ENCODE data around the gene HOXC4. TPM values are rescaled to one million over a fixed set of nuclear protein-coding genes. Genes with fewer than 3 reads are reported as not detected.

Gene HOXC4
- total and polyA plus RNA-seq, 4 donors = 0.02 TPM; not detected in 3

DNA sequence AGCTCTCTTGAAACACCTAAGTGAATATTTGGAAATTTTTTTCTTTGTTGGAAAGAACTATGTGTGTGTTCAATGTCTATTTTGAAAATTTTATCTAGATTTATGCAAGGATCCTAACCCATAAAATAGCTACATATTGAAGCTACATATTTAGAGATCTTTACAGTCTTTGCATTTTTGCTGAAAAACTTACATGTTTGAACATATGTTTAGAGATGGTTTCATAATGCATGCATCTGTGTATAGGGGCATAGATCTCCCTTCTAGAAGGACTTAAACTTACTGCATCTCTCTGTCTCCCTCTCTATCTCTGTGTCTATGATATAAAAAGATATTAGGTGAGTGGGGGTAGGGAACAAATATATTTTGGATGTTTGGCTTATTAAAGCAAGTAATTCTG, 8.2 kb upstream of the HOXC4 start:
- H3K27me3 ChIP-seq (ENCODE audit: control insufficient read depth in 4 of 4, insufficient read depth in 4 of 4, low read length in 3 of 4) = peaks cover 10 to 38% (median 21%) of the 10 kb centered on the region in 4 donors
- no peak overlapping the region for H3K4me3 ChIP-seq (ENCODE audit: low read depth in 1 of 3, low read length in 3 of 3)
- no peak overlapping the region for H3K9ac ChIP-seq (ENCODE audit: low read depth in 1 of 2, low read length in 2 of 2)
- no peak overlapping the region for H3K27ac ChIP-seq (ENCODE audit: low read depth in 1 of 2, low read length in 2 of 2)
- no peaks in the 10 kb centered on the region for H3K9me3 ChIP-seq (ENCODE audit: control insufficient read depth in 4 of 4, low read length in 3 of 4)
- H3K36me3 ChIP-seq (ENCODE audit: control insufficient read depth in 4 of 4, insufficient read depth in 3 of 4, low read depth in 1 of 4, low read length in 3 of 4) = no peaks in the 10 kb centered on the region
- TF ChIP-seq RXRA (IDR thresholded peaks at IDR 0.05) = no peak
- TF ChIP-seq HNF4G (IDR thresholded peaks at IDR 0.05) = no peak
- no peak for TF ChIP-seq JUND (IDR thresholded peaks at IDR 0.05)
- no peak for TF ChIP-seq SP1 (IDR thresholded peaks at IDR 0.05)
- TF ChIP-seq, protein P1, sequence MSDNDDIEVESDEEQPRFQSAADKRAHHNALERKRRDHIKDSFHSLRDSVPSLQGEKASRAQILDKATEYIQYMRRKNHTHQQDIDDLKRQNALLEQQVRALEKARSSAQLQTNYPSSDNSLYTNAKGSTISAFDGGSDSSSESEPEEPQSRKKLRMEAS (IDR thresholded peaks at IDR 0.05) = no peak
- no peak for TF ChIP-seq RAD21 (IDR thresholded peaks at IDR 0.05)
- no peak for TF ChIP-seq TAF1 (conservative IDR thresholded peaks at IDR 0.05)
- TF ChIP-seq, protein P2, sequence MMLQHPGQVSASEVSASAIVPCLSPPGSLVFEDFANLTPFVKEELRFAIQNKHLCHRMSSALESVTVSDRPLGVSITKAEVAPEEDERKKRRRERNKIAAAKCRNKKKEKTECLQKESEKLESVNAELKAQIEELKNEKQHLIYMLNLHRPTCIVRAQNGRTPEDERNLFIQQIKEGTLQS (IDR thresholded peaks at IDR 0.05) = no peak
- TF ChIP-seq HNF4A (conservative IDR thresholded peaks at IDR 0.05) = no peak
- TF ChIP-seq, protein P3, sequence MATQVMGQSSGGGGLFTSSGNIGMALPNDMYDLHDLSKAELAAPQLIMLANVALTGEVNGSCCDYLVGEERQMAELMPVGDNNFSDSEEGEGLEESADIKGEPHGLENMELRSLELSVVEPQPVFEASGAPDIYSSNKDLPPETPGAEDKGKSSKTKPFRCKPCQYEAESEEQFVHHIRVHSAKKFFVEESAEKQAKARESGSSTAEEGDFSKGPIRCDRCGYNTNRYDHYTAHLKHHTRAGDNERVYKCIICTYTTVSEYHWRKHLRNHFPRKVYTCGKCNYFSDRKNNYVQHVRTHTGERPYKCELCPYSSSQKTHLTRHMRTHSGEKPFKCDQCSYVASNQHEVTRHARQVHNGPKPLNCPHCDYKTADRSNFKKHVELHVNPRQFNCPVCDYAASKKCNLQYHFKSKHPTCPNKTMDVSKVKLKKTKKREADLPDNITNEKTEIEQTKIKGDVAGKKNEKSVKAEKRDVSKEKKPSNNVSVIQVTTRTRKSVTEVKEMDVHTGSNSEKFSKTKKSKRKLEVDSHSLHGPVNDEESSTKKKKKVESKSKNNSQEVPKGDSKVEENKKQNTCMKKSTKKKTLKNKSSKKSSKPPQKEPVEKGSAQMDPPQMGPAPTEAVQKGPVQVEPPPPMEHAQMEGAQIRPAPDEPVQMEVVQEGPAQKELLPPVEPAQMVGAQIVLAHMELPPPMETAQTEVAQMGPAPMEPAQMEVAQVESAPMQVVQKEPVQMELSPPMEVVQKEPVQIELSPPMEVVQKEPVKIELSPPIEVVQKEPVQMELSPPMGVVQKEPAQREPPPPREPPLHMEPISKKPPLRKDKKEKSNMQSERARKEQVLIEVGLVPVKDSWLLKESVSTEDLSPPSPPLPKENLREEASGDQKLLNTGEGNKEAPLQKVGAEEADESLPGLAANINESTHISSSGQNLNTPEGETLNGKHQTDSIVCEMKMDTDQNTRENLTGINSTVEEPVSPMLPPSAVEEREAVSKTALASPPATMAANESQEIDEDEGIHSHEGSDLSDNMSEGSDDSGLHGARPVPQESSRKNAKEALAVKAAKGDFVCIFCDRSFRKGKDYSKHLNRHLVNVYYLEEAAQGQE (IDR thresholded peaks at IDR 0.05) = no peak
- no peak for TF ChIP-seq YY1 (IDR thresholded peaks at IDR 0.05)
- no peak for TF ChIP-seq GABPA (IDR thresholded peaks at IDR 0.05 in 1 of 2, conservative IDR thresholded peaks at IDR 0.05 in 1 of 2)
- TF ChIP-seq, protein P4, sequence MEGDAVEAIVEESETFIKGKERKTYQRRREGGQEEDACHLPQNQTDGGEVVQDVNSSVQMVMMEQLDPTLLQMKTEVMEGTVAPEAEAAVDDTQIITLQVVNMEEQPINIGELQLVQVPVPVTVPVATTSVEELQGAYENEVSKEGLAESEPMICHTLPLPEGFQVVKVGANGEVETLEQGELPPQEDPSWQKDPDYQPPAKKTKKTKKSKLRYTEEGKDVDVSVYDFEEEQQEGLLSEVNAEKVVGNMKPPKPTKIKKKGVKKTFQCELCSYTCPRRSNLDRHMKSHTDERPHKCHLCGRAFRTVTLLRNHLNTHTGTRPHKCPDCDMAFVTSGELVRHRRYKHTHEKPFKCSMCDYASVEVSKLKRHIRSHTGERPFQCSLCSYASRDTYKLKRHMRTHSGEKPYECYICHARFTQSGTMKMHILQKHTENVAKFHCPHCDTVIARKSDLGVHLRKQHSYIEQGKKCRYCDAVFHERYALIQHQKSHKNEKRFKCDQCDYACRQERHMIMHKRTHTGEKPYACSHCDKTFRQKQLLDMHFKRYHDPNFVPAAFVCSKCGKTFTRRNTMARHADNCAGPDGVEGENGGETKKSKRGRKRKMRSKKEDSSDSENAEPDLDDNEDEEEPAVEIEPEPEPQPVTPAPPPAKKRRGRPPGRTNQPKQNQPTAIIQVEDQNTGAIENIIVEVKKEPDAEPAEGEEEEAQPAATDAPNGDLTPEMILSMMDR (IDR thresholded peaks at IDR 0.05; ENCODE audit: low read depth, low read length, missing input control) = no peak
- TF ChIP-seq NR2F2 (IDR thresholded peaks at IDR 0.05) = no peak
- H3K4me1 ChIP-seq (ENCODE audit: control insufficient read depth in 4 of 4, insufficient read depth in 4 of 4, low read length in 3 of 4) = no peaks in the 10 kb centered on the region
- no peak for DNase-seq (ENCODE audit: low spot score)

DNA sequence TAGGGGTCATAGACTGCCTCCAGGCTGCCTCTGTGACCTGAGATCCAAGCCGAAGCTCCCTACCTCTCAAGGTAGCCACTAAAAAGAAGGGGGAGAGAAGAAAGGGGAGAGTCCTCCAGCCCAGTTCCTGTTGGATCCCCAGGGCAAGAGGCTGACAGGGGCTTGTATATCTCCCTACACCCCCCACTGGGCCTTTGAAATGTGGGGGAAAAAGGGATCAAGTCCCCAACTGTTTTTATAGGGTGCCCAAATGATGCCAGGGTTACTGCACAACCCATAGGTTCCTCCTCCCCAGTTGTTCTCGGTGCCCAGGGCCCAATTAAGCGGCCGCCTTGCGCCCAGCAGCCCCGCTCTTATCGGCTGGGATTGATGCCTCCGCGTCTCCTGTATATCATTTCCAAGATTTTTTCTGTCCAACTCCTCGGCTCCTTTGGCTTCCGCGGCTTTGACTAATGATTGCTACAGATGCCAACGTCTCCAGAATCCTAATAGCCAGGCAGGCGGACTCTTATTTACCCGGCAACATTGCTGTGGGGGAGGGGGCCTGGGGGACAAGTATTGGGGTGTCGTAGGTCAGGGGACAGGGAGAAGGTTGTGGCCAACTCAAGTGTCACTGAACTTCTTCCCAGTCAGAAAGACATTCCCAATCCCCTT, 7.6 kb upstream of the HOXC4 start:
- H3K27ac ChIP-seq (ENCODE audit: low read depth in 1 of 2, low read length in 2 of 2) = no peak overlapping the region
- TF ChIP-seq, protein P2 (IDR thresholded peaks at IDR 0.05) = no peak
- TF ChIP-seq TAF1 (conservative IDR thresholded peaks at IDR 0.05) (no peak), EGR1 (IDR thresholded peaks at IDR 0.05; ENCODE audit: low read depth in 2 of 2) (no peak), HNF4G (IDR thresholded peaks at IDR 0.05) (no peak), GABPA (IDR thresholded peaks at IDR 0.05 in 1 of 2, conservative IDR thresholded peaks at IDR 0.05 in 1 of 2) (no peak)
- peaks cover 12 to 39% (median 21%) of the 10 kb centered on the region in 4 donors for H3K27me3 ChIP-seq (ENCODE audit: control insufficient read depth in 4 of 4, insufficient read depth in 4 of 4, low read length in 3 of 4)
- WGBS = 23% methylated on average over 16 of the region's 16 CpGs
- H3K9ac ChIP-seq (ENCODE audit: low read depth in 1 of 2, low read length in 2 of 2) = no peak overlapping the region
- no peak for DNase-seq (ENCODE audit: low spot score)
- H3K4me1 ChIP-seq (ENCODE audit: control insufficient read depth in 4 of 4, insufficient read depth in 4 of 4, low read length in 3 of 4) = no peaks in the 10 kb centered on the region
- H3K4me3 ChIP-seq (ENCODE audit: low read depth in 1 of 3, low read length in 3 of 3) = no peak overlapping the region
- no peaks in the 10 kb centered on the region for H3K36me3 ChIP-seq (ENCODE audit: control insufficient read depth in 4 of 4, insufficient read depth in 3 of 4, low read depth in 1 of 4, low read length in 3 of 4)
- no peaks in the 10 kb centered on the region for H3K9me3 ChIP-seq (ENCODE audit: control insufficient read depth in 4 of 4, low read length in 3 of 4)
